Prostate gland (tissue), 2 donors: ENCODE data around the gene ADIG. TPM values are rescaled to one million over a fixed set of nuclear protein-coding genes. Genes with fewer than 3 reads are reported as not detected.

Experiments
- DNase-seq: peaks from one replicate; pipeline ENCODE4 v3.0.0-alpha.2; 2019; ENCODE audit warnings: low spot score
- H3K27ac ChIP-seq, 2 donors: fragments of 200-600 bp; sonication (generic); 2 replicates each; pipeline ENCODE4 v1.5.1; 2017 to 2019
- H3K27me3 ChIP-seq: fragments of 200-600 bp; sonication (generic); replicated peaks from 2 replicates; pipeline ENCODE4 v1.5.1; 2019; ENCODE audit not compliant: insufficient read depth
- H3K36me3 ChIP-seq, 2 donors: fragments of 200-600 bp; sonication (generic); 1 replicate in 1 of 2; 2 replicates in 1 of 2; pipeline versions ENCODE4 v1.5.1 to v1.8.1; 2017 to 2019
- H3K4me1 ChIP-seq: fragments of 200-600 bp; sonication (generic); replicated peaks from 2 replicates; pipeline ENCODE4 v1.5.1; 2019
- H3K4me3 ChIP-seq, 2 donors: fragments of 200-600 bp; sonication (generic); 2 replicates each; pipeline ENCODE4 v1.5.1; 2017 to 2019
- H3K9me3 ChIP-seq: fragments of 200-600 bp; sonication (generic); 2 replicates; pipeline ENCODE4 v1.5.1; 2017
- CTCF ChIP-seq, 4 experiments: fragments of 200-600 bp in 2 of 4; fragments of 450-650 bp in 2 of 4; sonication (generic) in 2 of 4; IDR thresholded peaks; 1 replicate in 3 of 4; 2 replicates in 1 of 4; pipeline ENCODE4 v1.5.1; 2016 to 2019; ENCODE audit warnings: antibody characterized with exemption in 4 of 4, mild to moderate bottlenecking in 2 of 4, moderate library complexity in 2 of 4
- POLR2A ChIP-seq: fragments of 450-650 bp; IDR thresholded peaks from one replicate; pipeline ENCODE4 v1.6.1; 2016; ENCODE audit warnings: antibody characterized with exemption, mild to moderate bottlenecking
- POLR2AphosphoS5 ChIP-seq: sonication (generic); formaldehyde crosslinking; IDR thresholded peaks from one replicate; pipeline ENCODE4 v1.6.1; 2017; ENCODE audit warnings: antibody characterized with exemption
- WGBS: methylation state at CpG from one replicate; pipeline ENCODE4 v1.1.5; 2018; 5-methylcytosine and 5-hydroxymethylcytosine counted together
- intact Hi-C: fragments of 100-400 bp; cut with DNase I; formaldehyde crosslinking; loops from one replicate; pipeline ENCODE4 v1.14.2; 2022
- total RNA-seq, 2 donors: library from RNA; depleted of rRNA; stranded (reverse); fragments of >200 nt; gene quantifications; one replicate each; pipeline ENCODE4 v1.1.0, GENCODE V29; 2016

The ADIG gene
- total RNA-seq, 2 donors from 2014 or later, result not detected

- WGBS, result 100% methylated on average over 1 of the region's 1 CpG
- DNase-seq, result no peak
- H3K4me1 ChIP-seq, result peaks cover under 1% of the 10 kb centered on the region
- no peaks in the 10 kb centered on the region for H3K9me3 ChIP-seq
- H3K27me3 ChIP-seq, result no peaks in the 10 kb centered on the region
- intact Hi-C loops, result no loop called here
- no peak for TF ChIP-seq POLR2AphosphoS5
- TF ChIP-seq CTCF (IDR thresholded peaks at IDR 0.05), result no peak
- no peak for TF ChIP-seq POLR2A
- H3K36me3 ChIP-seq, result peaks cover 0 to 2% of the 10 kb centered on the region in 2 donors
- H3K27ac ChIP-seq, result no peak overlapping the region
- no peak overlapping the region for H3K4me3 ChIP-seq
Measured at GRCh38 chr20:38550274-38550673, 30.7 kb upstream of the ADIG start.

- Histone ChIP-seq H3K4me3 (no peak overlapping the region), H3K27ac (no peak overlapping the region), H3K27me3 (no peaks in the 10 kb centered on the region), H3K4me1 (peaks cover 2% of the 10 kb centered on the region), H3K36me3 (peaks cover 0 to 2% of the 10 kb centered on the region in 2 donors), H3K9me3 (no peaks in the 10 kb centered on the region)
- no peak for DNase-seq
- no peak for TF ChIP-seq POLR2AphosphoS5
- no peak for TF ChIP-seq CTCF (IDR thresholded peaks at IDR 0.05)
- TF ChIP-seq POLR2A, result no peak
- intact Hi-C loops, result no loop called here
- WGBS, result 83% methylated on average over 7 of the region's 7 CpGs
Measured at GRCh38 chr20:38551056-38551626, 29.9 kb upstream of the ADIG start.

- no peak for TF ChIP-seq CTCF (IDR thresholded peaks at IDR 0.05)
- TF ChIP-seq POLR2AphosphoS5, result peak; percentile 91
- H3K4me1 ChIP-seq, result peaks cover 2% of the 10 kb centered on the region
- 89% methylated on average over 2 of the region's 2 CpGs for WGBS
Measured at GRCh38 chr20:38554986-38555385, 26.0 kb upstream of the ADIG start.

GRCh38 chr20:38555395-38555794, 25.6 kb upstream of the ADIG start:
- peaks cover 0 to 2% of the 10 kb centered on the region in 2 donors for H3K36me3 ChIP-seq
- peaks cover 2% of the 10 kb centered on the region for H3K4me1 ChIP-seq
- no peaks in the 10 kb centered on the region for H3K27me3 ChIP-seq
- no peak overlapping the region for H3K4me3 ChIP-seq
- DNase-seq, result no peak
- TF ChIP-seq POLR2A (no peak), CTCF (IDR thresholded peaks at IDR 0.05) (no peak), POLR2AphosphoS5 (no peak)
- no peaks in the 10 kb centered on the region for H3K9me3 ChIP-seq
- intact Hi-C loops, result no loop called here
- no peak overlapping the region for H3K27ac ChIP-seq

More at GRCh38 chr20:38554986-38555385, 26.0 kb upstream of the ADIG start:
- intact Hi-C loops, result no loop called here
- peak; percentile 43 for DNase-seq
- Histone ChIP-seq H3K4me3 (no peak overlapping the region), H3K27ac (peak overlapping the region; percentile 44 to 54), H3K36me3 (peaks cover 0 to 2% of the 10 kb centered on the region in 2 donors), H3K9me3 (no peaks in the 10 kb centered on the region), H3K27me3 (no peaks in the 10 kb centered on the region)

GRCh38 chr20:38557174-38557573, 23.8 kb upstream of the ADIG start:
- 96% methylated on average over 2 of the region's 2 CpGs for WGBS
- Histone ChIP-seq H3K4me1 (peaks cover 2% of the 10 kb centered on the region), H3K4me3 (no peak overlapping the region), H3K27me3 (no peaks in the 10 kb centered on the region), H3K9me3 (no peaks in the 10 kb centered on the region), H3K27ac (no peak overlapping the region), H3K36me3 (peaks cover 0 to 2% of the 10 kb centered on the region in 2 donors)
- intact Hi-C loops, result no loop called here
- TF ChIP-seq CTCF (IDR thresholded peaks at IDR 0.05), result no peak
- TF ChIP-seq POLR2A, result no peak
- no peak for DNase-seq
